NT2/D1 (cell line): Measurements from ENCODE around the gene SUV39H1.
"Not testable (repeated sequence)": the region's sequence is repeated elsewhere in the genome, so short reads cannot be mapped to it uniquely, and the experiment has no call there.

ENCODE experiments used
- DNase-seq: peaks from one replicate; pipeline ENCODE4 v3.0.0-alpha.2; 2011; ENCODE audit warnings: low read depth, low spot score
- H3K27me3 ChIP-seq: 2 replicates; pipeline ENCODE4 v1.6.0; 2011; ENCODE audit warnings: mild to moderate bottlenecking; ENCODE audit not compliant: insufficient read length, insufficient read depth
- H3K36me3 ChIP-seq: 2 replicates; pipeline ENCODE4 v1.6.1; 2011; ENCODE audit warnings: mild to moderate bottlenecking, low read length, mixed read lengths; ENCODE audit not compliant: insufficient read depth, insufficient read length
- H3K4me1 ChIP-seq: 2 replicates; pipeline ENCODE4 v1.5.1; 2011; ENCODE audit not compliant: insufficient read depth, insufficient read length
- H3K4me3 ChIP-seq: 2 replicates; pipeline ENCODE4 v1.5.1; 2011; ENCODE audit warnings: low read depth; ENCODE audit not compliant: insufficient read length
- H3K9ac ChIP-seq: 2 replicates; pipeline ENCODE4 v1.6.0; 2011; ENCODE audit warnings: low read depth; ENCODE audit not compliant: insufficient read length
- H3K9me3 ChIP-seq: 2 replicates; pipeline ENCODE4 v1.5.1; 2011; ENCODE audit warnings: mild to moderate bottlenecking, low read length; ENCODE audit not compliant: insufficient read depth
- SUZ12 ChIP-seq: IDR thresholded peaks from 2 replicates; pipeline ENCODE4 v1.6.1; 2011; ENCODE audit not compliant: insufficient read length, insufficient read depth; ENCODE audit errors: extremely low read depth
- YY1 ChIP-seq: IDR thresholded peaks from 2 replicates; pipeline ENCODE4 v1.6.1; 2011; ENCODE audit not compliant: insufficient read length, insufficient read depth
- ZNF274 ChIP-seq: IDR thresholded peaks from 2 replicates; pipeline ENCODE4 v1.6.1; 2011; ENCODE audit warnings: mild to moderate bottlenecking, low read depth, low read length

Gene SUV39H1

DNA sequence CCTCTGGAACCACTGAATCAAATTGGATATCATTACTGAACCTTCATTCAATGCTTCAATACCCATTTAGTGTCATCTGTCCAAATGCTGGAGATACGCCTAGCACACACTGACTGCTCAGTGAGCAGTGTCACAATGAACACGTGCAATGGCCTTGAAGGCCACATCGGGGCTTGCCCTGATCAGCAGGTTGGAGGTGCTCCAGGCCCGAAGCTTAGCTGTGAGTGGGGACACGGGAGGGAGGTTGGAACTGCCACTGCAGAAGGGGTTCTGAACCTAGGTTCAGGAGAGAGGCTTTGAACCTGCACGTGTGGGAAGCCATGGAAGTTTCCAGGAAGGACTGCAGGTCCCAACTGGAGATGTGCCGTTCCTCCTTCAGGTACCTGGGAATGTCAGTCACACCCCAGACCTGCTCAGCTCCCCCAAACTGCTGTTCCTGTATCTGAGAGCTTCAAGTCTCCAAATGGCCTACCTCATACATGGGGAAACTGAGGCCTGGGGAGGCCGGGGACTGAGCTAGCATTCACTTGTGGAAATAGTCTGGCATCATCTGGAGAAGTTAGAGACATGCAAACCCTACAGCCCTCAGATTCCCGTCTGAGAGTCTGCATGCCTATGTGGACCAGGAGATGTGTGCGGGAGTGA, 14.9 kb upstream of the SUV39H1 start:
- TF ChIP-seq YY1 = no peak
- TF ChIP-seq SUZ12 = no peak
- TF ChIP-seq ZNF274 = no peak
- H3K27me3 ChIP-seq = no peaks in the 10 kb centered on the region
- H3K4me3 ChIP-seq = no peak overlapping the region

DNA sequence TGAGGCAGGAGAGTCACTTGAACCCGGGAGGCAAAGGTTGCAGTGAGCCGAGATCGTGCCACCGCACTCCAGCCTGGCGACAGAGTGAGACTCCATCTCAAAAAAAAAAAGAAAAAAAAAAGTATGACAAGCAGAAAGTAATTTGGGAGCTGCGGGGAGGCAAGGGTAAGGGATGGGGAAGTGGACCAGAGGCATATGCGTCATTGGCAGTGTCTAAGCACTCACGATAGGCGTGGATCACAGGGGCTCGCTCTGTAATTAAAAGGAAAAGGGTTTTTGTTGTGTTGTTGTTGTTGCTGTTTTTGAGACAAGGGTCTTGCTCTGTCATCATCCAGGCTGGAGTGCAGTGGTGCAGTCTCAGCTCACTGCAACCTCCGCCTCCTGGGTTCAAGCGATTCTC, 13.7 kb upstream of the SUV39H1 start:
- H3K9me3 ChIP-seq, DNase-seq, H3K36me3 ChIP-seq, H3K9ac ChIP-seq, H3K4me1 ChIP-seq, H3K27me3 ChIP-seq, H3K4me3 ChIP-seq: not testable (repeated sequence)

More for the DNA sequence above, 14.9 kb upstream of the SUV39H1 start:
- Histone ChIP-seq H3K36me3 (no peaks in the 10 kb centered on the region), H3K9me3 (no peaks in the 10 kb centered on the region), H3K9ac (no peak overlapping the region), H3K4me1 (peaks cover 4% of the 10 kb centered on the region)
- no peak for DNase-seq

DNA sequence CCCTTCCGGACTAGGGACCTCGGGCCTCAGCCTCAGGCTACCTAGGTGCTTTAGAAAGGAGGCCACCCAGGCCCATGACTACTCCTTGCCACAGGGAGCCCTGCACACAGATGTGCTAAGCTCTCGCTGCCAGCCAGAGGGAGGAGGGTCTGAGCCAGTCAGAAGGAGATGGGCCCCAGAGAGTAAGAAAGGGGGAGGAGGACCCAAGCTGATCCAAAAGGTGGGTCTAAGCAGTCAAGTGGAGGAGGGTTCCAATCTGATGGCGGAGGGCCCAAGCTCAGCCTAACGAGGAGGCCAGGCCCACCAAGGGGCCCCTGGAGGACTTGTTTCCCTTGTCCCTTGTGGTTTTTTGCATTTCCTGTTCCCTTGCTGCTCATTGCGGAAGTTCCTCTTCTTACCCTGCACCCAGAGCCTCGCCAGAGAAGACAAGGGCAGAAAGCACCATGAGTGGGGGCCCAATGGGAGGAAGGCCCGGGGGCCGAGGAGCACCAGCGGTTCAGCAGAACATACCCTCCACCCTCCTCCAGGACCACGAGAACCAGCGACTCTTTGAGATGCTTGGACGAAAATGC, 13.0 kb upstream of the SUV39H1 start, which contains the start of gene WAS:
Gene WAS (plus strand): TSS at position 389 of the 572 bp plus-strand sequence. CDS start 55 bp downstream, at position 444.
- H3K36me3 ChIP-seq = no peaks in the 10 kb centered on the region
- no peak within 1 kb of the TSS for H3K9ac ChIP-seq
- H3K4me1 ChIP-seq = peaks cover 4% of the 10 kb centered on the region
- H3K4me3 ChIP-seq = no peak within 1 kb of the TSS
- no peaks in the 10 kb centered on the region for H3K27me3 ChIP-seq
- no peak for TF ChIP-seq YY1
- TF ChIP-seq ZNF274 = no peak
- no peak for TF ChIP-seq SUZ12
- no peak for DNase-seq
- no peaks in the 10 kb centered on the region for H3K9me3 ChIP-seq

DNA sequence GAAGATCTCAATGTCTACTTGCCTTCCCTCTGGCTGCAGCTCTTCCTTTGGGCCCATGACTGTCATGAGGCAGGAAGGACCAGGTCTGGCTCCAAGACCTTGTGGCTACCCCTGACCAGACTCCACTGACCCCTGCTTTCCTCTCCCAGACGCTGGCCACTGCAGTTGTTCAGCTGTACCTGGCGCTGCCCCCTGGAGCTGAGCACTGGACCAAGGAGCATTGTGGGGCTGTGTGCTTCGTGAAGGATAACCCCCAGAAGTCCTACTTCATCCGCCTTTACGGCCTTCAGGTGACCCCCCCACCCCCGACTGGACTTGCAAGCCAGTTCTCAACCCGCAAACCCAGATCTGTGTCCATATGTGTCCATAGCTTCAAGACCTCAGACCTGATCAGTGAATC, 12.4 kb upstream of the SUV39H1 start:
- no peak overlapping the region for H3K9ac ChIP-seq

DNA sequence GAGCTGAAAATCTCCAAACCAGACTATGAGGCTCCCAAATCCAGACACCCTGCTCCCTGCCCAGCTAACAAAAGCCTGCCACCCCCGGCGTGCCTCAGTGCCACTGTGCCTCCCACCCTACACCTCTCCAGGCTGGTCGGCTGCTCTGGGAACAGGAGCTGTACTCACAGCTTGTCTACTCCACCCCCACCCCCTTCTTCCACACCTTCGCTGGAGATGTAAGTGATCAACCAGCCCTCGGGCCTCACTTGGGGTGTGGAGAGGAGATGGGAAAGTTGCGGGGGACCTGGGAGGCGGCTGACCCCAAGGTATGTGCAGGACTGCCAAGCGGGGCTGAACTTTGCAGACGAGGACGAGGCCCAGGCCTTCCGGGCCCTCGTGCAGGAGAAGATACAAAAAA, 11.1 kb upstream of the SUV39H1 start:
- H3K27me3 ChIP-seq = no peaks in the 10 kb centered on the region
- TF ChIP-seq ZNF274 = no peak
- TF ChIP-seq SUZ12 = no peak
- TF ChIP-seq YY1 = no peak
- no peak overlapping the region for H3K9ac ChIP-seq
- H3K9me3 ChIP-seq = no peaks in the 10 kb centered on the region
- no peak overlapping the region for H3K4me3 ChIP-seq
- no peaks in the 10 kb centered on the region for H3K36me3 ChIP-seq
- no peak for DNase-seq
- peaks cover 4% of the 10 kb centered on the region for H3K4me1 ChIP-seq

More for the DNA sequence above, 12.4 kb upstream of the SUV39H1 start:
- TF ChIP-seq SUZ12 = no peak
- TF ChIP-seq YY1 = no peak
- no peak for TF ChIP-seq ZNF274
- no peaks in the 10 kb centered on the region for H3K36me3 ChIP-seq
- H3K9me3 ChIP-seq = no peaks in the 10 kb centered on the region
- no peaks in the 10 kb centered on the region for H3K27me3 ChIP-seq
- H3K4me1 ChIP-seq = peaks cover 4% of the 10 kb centered on the region
- no peak for DNase-seq
- H3K4me3 ChIP-seq = no peak overlapping the region

DNA sequence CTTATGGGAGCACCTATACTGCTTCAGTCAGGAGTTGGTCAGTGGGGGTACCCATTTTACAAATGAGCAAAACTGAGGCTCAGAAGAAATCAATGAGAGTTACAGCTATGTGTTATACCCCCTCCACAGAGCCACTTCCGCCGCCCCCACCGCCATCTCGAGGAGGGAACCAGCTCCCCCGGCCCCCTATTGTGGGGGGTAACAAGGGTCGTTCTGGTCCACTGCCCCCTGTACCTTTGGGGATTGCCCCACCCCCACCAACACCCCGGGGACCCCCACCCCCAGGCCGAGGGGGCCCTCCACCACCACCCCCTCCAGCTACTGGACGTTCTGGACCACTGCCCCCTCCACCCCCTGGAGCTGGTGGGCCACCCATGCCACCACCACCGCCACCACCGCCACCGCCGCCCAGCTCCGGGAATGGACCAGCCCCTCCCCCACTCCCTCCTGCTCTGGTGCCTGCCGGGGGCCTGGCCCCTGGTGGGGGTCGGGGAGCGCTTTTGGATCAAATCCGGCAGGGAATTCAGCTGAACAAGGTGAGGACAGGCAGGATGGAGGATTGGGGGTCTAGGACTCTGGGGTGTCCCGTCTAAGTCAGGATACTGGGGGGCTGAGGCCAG, 7.9 kb upstream of the SUV39H1 start:
- H3K9me3 ChIP-seq = no peaks in the 10 kb centered on the region
- no peaks in the 10 kb centered on the region for H3K36me3 ChIP-seq
- peaks cover 3% of the 10 kb centered on the region for H3K27me3 ChIP-seq
- H3K4me3 ChIP-seq = no peak overlapping the region
- peaks cover 4% of the 10 kb centered on the region for H3K4me1 ChIP-seq
- TF ChIP-seq ZNF274 (no peak), SUZ12 (no peak), YY1 (no peak)
- no peak overlapping the region for H3K9ac ChIP-seq
- no peak for DNase-seq

DNA sequence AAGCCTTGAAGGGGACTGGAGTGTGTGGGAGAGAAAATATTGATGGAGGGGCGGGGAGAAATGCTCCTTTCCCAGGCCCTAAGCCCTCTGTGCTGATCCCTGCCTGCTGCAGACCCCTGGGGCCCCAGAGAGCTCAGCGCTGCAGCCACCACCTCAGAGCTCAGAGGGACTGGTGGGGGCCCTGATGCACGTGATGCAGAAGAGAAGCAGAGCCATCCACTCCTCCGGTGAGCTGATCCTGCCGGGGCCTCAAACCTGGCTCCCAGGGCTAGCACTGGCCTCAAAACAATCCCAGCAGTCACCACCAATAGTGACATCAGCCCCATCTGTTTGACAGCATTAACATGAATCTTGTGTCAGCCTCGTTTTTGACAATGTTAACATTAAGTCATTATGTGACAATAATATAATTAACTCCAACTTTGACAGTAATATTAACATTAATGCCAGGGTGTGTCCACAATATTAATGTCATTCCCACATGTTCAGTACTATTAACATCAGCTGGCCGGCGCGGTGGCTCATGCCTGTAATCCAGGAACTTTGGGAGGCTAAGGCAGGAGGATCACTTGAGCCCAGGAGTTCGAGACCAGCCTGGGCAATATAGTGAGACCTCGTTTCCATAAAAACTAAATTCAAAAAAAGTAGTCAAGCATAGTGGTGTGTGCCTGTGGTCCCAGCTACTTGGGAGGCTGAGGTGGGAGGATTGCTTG, 7.2 kb upstream of the SUV39H1 start:
- TF ChIP-seq YY1 (no peak), SUZ12 (no peak), ZNF274 (no peak)
- Histone ChIP-seq H3K9me3 (no peaks in the 10 kb centered on the region), H3K27me3 (peaks cover 10% of the 10 kb centered on the region), H3K9ac (no peak overlapping the region), H3K4me3 (no peak overlapping the region), H3K36me3 (no peaks in the 10 kb centered on the region), H3K4me1 (peaks cover 2% of the 10 kb centered on the region)
- DNase-seq = no peak

DNA sequence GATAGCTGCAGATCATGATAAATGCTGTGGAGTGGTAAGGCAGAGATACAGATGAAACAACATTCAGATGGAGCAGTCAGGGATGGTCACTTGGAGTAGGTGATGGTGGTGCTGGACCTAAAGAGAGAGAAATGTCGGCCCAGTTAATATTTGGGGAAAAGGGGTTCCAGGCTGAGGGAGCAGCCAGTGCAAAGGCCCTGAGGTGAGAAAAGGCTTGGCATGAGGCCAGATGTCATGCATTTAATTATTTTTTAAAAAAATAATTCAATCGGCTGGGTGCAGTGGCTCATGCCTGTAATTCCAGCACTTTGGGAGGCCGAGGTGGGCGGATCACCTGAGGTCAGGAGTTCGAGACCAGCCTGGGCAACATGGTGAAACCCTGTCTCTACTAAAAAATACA, 4.8 kb upstream of the SUV39H1 start:
- not testable (repeated sequence) for H3K36me3 ChIP-seq, DNase-seq, H3K9me3 ChIP-seq, H3K4me3 ChIP-seq, H3K9ac ChIP-seq
- H3K27me3 ChIP-seq = peaks cover 28% of the 10 kb centered on the region
- H3K4me1 ChIP-seq = peaks cover 12% of the 10 kb centered on the region
